Left renal cortex interstitium (tissue), 4 donors: Measurements from ENCODE around the gene HMGB1. TPM values are rescaled to one million over a fixed set of nuclear protein-coding genes. Genes with fewer than 3 reads are reported as not detected.

Source experiments
- DNase-seq, 4 donors: peaks; one replicate each; pipeline ENCODE4 v3.0.0-alpha.2; 2013; ENCODE audit warnings: low read depth in 4 of 4, low spot score in 2 of 4, missing footprints in 1 of 4
- polyA plus RNA-seq, 4 donors: library from polyadenylated mRNA; unstranded; fragments of 120-200 nt; gene quantifications; one replicate each; pipeline ENCODE4 v1.2.1, GENCODE V29; 2013; ENCODE audit not compliant: insufficient read length in 4 of 4

HMGB1 gene
- polyA plus RNA-seq, 4 donors: 769 to 941 (median 839) TPM

- DNase-seq: no peak
These were observed 58.8 kb downstream of the HMGB1 start for GRCh38 chr13:30406779-30407416.

Other genes starting within 250 kb of the HMGB1 start
- gene KATNAL1, start 158.4 kb downstream of the HMGB1 start, polyA plus RNA-seq: 10 to 100 TPM; 10.7 to 15.9 (median 11.9) TPM
- gene UBE2L5, start 43.4 kb downstream of the HMGB1 start, polyA plus RNA-seq: under 1 TPM; 0.44 to 0.70 (median 0.59) TPM
- gene USPL1, start 152.0 kb upstream of the HMGB1 start, polyA plus RNA-seq: 10 to 100 TPM; 21.2 to 28.3 (median 24.2) TPM